Endothelial cell (in vitro differentiated cells): ENCODE results near the gene LRRC43. TPM values are rescaled to one million over a fixed set of nuclear protein-coding genes. Genes with fewer than 3 reads are reported as not detected.
A peak's percentile ranks its signal among the peaks of the same experiment; 100 is the strongest.
"Not testable (repeated sequence)": the region's sequence is repeated elsewhere in the genome, so short reads cannot be mapped to it uniquely, and the experiment has no call there.

Experiments used
- DNase-seq: peaks from one replicate; pipeline ENCODE4 v3.0.0; 2021; ENCODE audit warnings: low spot score
- H3K27ac Mint-ChIP-seq: one replicate; pipeline ENCODE4 v1.8.0; 2021; ENCODE audit warnings: mixed read lengths, inconsistent platforms; ENCODE audit not compliant: unreplicated experiment
- H3K27me3 Mint-ChIP-seq: one replicate; pipeline ENCODE4 v1.8.0; 2021; ENCODE audit warnings: mild to moderate bottlenecking, moderate library complexity, mixed read lengths, inconsistent platforms; ENCODE audit not compliant: unreplicated experiment
- H3K36me3 Mint-ChIP-seq: one replicate; pipeline ENCODE4 v1.8.0; 2021; ENCODE audit warnings: mild to moderate bottlenecking, low read depth, mixed read lengths, inconsistent platforms; ENCODE audit not compliant: unreplicated experiment
- H3K4me1 Mint-ChIP-seq: one replicate; pipeline ENCODE4 v1.8.0; 2021; ENCODE audit warnings: mild to moderate bottlenecking, mixed read lengths, inconsistent platforms; ENCODE audit not compliant: unreplicated experiment
- H3K4me3 Mint-ChIP-seq: one replicate; pipeline ENCODE4 v1.8.0; 2021; ENCODE audit warnings: mild to moderate bottlenecking, mixed read lengths, inconsistent platforms; ENCODE audit not compliant: unreplicated experiment
- H3K9me3 Mint-ChIP-seq: one replicate; pipeline ENCODE4 v1.8.0; 2021; ENCODE audit warnings: mixed read lengths, inconsistent platforms; ENCODE audit not compliant: unreplicated experiment
- CTCF ChIP-seq: fragments of 200-600 bp; sonication (generic); IDR thresholded peaks from one replicate; pipeline ENCODE4 v1.5.0; 2021; ENCODE audit warnings: antibody characterized with exemption; ENCODE audit not compliant: unreplicated experiment
- total RNA-seq: library from RNA; stranded (reverse); fragmentation: NEBNext Ultra II Directional; extraction: Animal tissue kit (Norgen Biotek cat#: 25700); gene quantifications from one replicate; pipeline ENCODE4 v1.2.1, GENCODE V29; 2021; ENCODE audit not compliant: unreplicated experiment

Gene LRRC43
- total RNA-seq, 1 donor from 2014 or later: 0.31 TPM

- H3K27ac Mint-ChIP-seq: no peak overlapping the region
- H3K36me3 Mint-ChIP-seq: no peaks in the 10 kb centered on the region
- H3K9me3 Mint-ChIP-seq: no peaks in the 10 kb centered on the region
- no peak for DNase-seq
- H3K4me3 Mint-ChIP-seq: no peak overlapping the region
- no peaks in the 10 kb centered on the region for H3K4me1 Mint-ChIP-seq
- TF ChIP-seq CTCF: no peak
- H3K27me3 Mint-ChIP-seq: peaks cover 15% of the 10 kb centered on the region
Measured at GRCh38 chr12:122199484-122200355, 16.8 kb downstream of the LRRC43 start.

GRCh38 chr12:122200541-122201175, 17.7 kb downstream of the LRRC43 start:
- peak; percentile 31 for TF ChIP-seq CTCF
- peaks cover 21% of the 10 kb centered on the region for H3K27me3 Mint-ChIP-seq
- no peak overlapping the region for H3K27ac Mint-ChIP-seq
- H3K9me3 Mint-ChIP-seq: no peaks in the 10 kb centered on the region
- no peaks in the 10 kb centered on the region for H3K36me3 Mint-ChIP-seq
- H3K4me3 Mint-ChIP-seq: no peak overlapping the region
- peak; percentile 40 for DNase-seq
- H3K4me1 Mint-ChIP-seq: no peaks in the 10 kb centered on the region

GRCh38 chr12:122201381-122201780, 18.5 kb downstream of the LRRC43 start:
- DNase-seq: no peak
- Mint-ChIP-seq H3K4me3 (no peak overlapping the region), H3K9me3 (no peaks in the 10 kb centered on the region), H3K36me3 (no peaks in the 10 kb centered on the region), H3K27me3 (peaks cover 26% of the 10 kb centered on the region), H3K4me1 (no peaks in the 10 kb centered on the region), H3K27ac (no peak overlapping the region)
- TF ChIP-seq CTCF: no peak

GRCh38 chr12:122202017-122202416, 19.1 kb downstream of the LRRC43 start:
- H3K27me3 Mint-ChIP-seq: peaks cover 29% of the 10 kb centered on the region
- H3K9me3 Mint-ChIP-seq: no peaks in the 10 kb centered on the region
- no peak for DNase-seq
- no peaks in the 10 kb centered on the region for H3K36me3 Mint-ChIP-seq
- TF ChIP-seq CTCF: no peak
- H3K4me3 Mint-ChIP-seq: no peak overlapping the region
- no peak overlapping the region for H3K27ac Mint-ChIP-seq
- H3K4me1 Mint-ChIP-seq: no peaks in the 10 kb centered on the region

GRCh38 chr12:122202811-122203210, 19.9 kb downstream of the LRRC43 start:
- not testable (repeated sequence) for H3K36me3 Mint-ChIP-seq, DNase-seq, H3K4me1 Mint-ChIP-seq, H3K9me3 Mint-ChIP-seq, H3K27ac Mint-ChIP-seq
- Mint-ChIP-seq H3K4me3 (peak overlapping the region; percentile 86), H3K27me3 (peaks cover 26% of the 10 kb centered on the region)
